Skin of body (tissue), 2 donors: ENCODE measurements around the gene TFCP2L1. TPM values are rescaled to one million over a fixed set of nuclear protein-coding genes. Genes with fewer than 3 reads are reported as not detected.

Source experiments
- DNase-seq: peaks from one replicate; lab custom pipeline; 2025; lab: John Stamatoyannopoulos, UW
- total RNA-seq: library from RNA; depleted of rRNA; stranded (reverse); fragments of >200 nt; gene quantifications from one replicate; pipeline ENCODE4 v1.2.3, GENCODE V29; 2014

TFCP2L1 gene
- total RNA-seq, 1 donor from 2014 or later: 4.9 TPM

- DNase-seq: no peak
These were observed 85.6 kb downstream of the TFCP2L1 start for GRCh38 chr2:121199281-121200010.

GRCh38 chr2:121197369-121198091, 87.5 kb downstream of the TFCP2L1 start:
- DNase-seq: no peak

DNA sequence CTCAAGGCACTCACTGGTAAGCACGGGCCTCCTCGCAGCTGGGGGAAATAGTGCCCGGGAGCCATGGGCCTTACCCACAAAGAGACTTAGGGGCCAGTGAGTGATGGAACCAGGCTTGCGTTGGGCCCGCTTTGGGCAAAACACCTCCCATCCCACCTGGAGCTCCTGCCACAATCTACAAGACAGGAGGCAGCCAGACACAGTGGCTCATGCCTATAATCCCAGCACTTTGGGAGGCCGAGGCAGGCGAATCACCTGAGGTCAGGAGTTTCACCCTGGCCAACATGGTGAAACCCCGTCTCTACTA, 88.2 kb downstream of the TFCP2L1 start:
- DNase-seq: no peak

GRCh38 chr2:121196132-121196848, 88.7 kb downstream of the TFCP2L1 start:
- DNase-seq: no peak

- DNase-seq: no peak
These were observed 90.0 kb downstream of the TFCP2L1 start for GRCh38 chr2:121195036-121195435.

DNA sequence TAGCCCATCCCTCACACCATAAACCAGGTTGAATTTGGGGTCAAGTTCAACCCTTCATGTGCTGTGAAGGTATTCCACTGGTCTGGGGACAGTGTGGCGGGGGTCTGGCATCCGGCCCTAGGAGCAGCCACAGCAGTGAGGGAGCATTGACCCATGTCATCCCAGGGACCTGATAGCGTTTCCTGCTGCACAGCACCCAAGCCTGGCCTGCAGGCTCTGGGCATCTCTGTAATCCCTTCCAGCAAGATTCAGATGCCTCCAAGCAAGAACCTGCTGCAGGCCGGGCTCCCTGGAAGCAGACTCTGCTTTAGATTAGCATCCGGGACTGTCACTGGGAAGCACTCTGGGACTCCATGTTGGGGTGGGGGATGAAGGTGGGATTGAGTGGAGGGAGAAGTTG, 90.4 kb downstream of the TFCP2L1 start:
- DNase-seq: no peak

DNA sequence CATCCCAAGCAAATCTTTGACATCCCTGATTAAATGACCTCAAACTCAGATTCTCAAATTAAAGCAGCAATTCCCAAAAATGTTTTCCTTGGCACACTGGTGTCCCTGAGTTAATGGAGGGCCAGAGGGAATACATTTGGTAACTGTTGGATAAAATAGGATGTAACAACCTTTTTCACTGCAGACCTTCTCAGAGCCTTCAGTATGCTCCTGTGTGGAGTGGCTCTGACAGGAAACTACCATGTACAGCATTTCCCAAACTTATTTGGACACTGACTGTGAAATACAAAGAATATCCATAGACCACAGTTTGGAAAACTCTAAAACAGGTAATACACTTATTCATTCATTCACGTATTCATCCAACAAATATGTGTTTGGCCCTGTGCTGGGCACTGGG, 91.8 kb downstream of the TFCP2L1 start:
- DNase-seq: no peak

DNA sequence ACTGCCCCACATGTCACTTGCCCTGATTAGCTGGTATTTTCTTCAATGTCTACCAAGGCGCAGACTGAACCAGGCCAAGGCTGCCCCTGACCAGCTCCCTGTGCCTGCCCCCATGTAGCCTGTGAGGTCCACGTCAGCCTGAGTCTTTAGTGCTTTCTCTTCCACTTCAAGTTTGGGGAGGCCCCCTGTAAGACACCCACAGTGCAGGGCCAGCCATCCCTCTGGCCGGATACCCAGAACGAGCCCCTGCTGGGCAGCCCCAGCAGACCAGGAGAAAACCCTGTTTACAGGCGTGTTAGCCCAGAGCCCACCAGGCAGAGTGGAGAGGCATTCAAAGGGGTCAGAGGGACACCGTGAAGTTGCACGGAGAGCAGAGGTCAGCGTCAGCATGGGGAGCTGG, 92.4 kb downstream of the TFCP2L1 start:
- DNase-seq: no peak

GRCh38 chr2:121191191-121192170, 93.5 kb downstream of the TFCP2L1 start:
- no peak for DNase-seq

GRCh38 chr2:121189661-121190381, 95.2 kb downstream of the TFCP2L1 start:
- no peak for DNase-seq

GRCh38 chr2:121189011-121189410, 96.0 kb downstream of the TFCP2L1 start:
- no peak for DNase-seq

- no peak for DNase-seq
These were observed 97.0 kb downstream of the TFCP2L1 start for GRCh38 chr2:121187982-121188411.

DNA sequence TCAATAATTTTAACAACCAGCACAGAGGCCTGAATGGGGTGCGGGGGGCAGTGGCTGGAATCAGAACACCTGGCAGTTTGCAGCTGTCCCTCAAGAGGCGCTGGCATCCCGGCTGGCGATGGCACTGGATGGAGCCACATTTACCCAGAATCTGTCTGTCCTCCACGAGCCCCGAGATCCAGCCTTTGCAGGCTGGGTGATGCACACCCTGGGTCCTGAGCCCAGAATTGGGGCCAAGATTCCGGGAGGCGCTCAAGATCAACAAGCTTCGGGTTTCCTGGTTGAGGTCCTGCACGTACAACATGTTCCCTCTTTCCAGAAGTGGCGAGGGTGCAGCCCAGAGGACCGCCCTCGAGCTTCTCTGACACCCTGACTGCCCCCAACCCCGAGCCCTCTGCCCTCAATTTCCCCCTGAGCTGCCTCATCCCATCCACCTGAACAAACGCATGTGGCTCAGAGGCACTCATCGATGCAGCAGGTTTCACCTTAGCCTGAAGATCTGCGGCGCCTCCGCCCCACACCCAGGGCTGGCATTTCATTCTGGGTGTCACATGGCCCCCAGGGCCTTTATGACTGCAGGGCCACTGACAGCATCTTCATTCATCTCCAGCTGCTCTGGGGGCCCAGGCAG, 97.5 kb downstream of the TFCP2L1 start:
- DNase-seq: no peak

GRCh38 chr2:121186261-121186660, 98.7 kb downstream of the TFCP2L1 start:
- DNase-seq: no peak

DNA sequence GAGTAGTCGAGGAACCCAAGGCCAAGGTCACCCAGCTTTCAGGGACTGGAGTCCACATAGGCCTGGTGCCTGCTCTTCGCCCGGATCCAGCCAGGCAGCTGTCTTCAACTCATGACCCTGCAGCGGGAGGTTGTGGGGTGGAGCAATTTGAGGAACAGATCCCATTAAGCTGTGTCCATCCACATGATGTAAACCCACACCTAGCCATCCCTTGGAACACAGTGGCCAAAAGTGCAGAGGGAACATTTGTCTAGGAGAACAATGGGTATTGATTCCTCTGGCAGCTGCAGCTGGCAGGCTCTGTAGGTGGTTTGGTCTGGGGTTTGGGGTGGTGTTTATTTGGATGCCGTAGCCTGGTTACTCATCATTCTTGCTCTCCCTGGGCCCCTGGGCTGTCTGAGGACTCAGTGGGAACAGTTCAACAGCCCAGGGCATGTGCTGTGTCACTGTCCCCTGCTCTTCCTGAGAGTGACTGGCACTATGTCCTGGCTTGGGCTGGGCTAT, 99.4 kb downstream of the TFCP2L1 start:
- DNase-seq: no peak

- no peak for DNase-seq
These were observed 99.9 kb downstream of the TFCP2L1 start for GRCh38 chr2:121185111-121185510.

DNA sequence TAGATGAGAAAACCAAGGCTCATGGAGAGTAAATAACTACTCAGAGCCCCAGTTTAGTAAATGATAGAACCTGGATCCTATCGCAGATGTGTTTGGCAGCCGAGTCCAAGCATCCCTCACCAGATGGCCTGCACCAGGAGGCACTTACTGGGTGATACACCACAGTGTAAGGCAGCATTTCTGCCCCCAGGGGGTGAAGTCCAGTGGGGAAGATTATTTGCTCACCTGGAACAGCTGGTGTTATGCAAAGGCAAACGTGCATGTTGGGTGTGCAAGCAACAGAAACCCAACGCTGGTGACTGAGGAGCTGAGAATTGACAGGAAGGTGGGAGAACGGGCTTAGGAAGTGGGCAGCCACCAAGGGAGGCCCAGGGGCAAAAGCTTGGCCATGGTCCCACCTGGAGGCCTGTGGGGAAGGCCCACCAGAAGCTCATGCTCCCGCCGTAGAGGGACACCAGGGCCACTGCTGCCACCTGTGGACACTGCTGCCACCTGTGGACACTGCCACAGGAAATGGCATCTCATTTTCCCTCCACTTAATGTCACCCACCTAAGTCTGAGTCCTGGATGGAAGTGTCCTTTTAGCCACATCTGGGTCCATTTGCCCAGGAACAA, 100.6 kb downstream of the TFCP2L1 start:
- no peak for DNase-seq

GRCh38 chr2:121182520-121182919, 102.5 kb downstream of the TFCP2L1 start:
- no peak for DNase-seq

DNA sequence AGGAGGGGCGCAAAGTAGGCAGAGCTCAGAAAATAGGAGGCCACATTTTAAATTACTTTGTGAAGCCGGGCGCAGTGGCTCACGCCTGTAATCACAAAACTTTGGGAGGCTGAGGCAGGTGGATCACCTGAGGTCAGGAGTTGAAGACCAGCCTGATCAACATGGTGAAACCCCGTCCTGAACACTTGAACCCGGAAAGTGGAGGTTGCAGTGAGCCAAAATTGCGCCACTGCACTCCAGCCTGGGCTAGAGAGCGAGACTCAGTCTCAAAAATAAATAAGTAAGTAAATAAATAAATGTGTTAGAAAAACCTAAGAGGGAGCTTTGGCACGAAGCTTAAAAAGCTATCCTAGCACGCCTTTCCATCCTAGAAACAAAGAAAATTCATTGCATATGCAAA, 105.5 kb downstream of the TFCP2L1 start:
- no peak for DNase-seq
